NCI-H82 (cell line): ENCODE data around the gene UST.
"Not testable (repeated sequence)": the region's sequence is repeated elsewhere in the genome, so short reads cannot be mapped to it uniquely, and the experiment has no call there.

Experiments used
- DNase-seq: peaks from one replicate; lab custom pipeline; 2025; lab: John Stamatoyannopoulos, UW

The UST gene

GRCh38 chr6:148868901-148869300 lies 122.1 kb downstream of the UST start:
- DNase-seq, result no peak

DNA sequence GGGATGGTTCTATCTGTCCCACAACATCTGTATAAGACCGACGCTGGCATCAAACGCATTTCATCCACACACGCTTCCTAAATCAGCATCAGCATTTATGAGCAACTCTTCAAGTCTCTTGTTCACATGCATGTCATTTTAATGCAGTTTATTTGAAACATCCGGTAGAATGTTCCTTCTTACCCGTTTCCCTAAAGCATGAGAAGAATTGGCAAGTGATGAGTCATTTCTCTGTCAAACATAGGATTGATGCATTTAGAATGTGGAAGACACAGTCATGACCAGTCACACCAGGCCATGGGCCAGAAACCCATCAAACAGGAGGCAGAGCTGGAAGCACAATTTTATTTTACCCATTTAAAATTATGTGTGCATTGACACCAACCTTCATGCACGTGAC lies 122.8 kb downstream of the UST start:
- DNase-seq, result no peak

- DNase-seq, result no peak
Observed at GRCh38 chr6:148873154-148873553, 126.3 kb downstream of the UST start.

- DNase-seq, result no peak
Observed at GRCh38 chr6:148873868-148874267, 127.0 kb downstream of the UST start.

GRCh38 chr6:148874698-148875293 lies 128.0 kb downstream of the UST start:
- no peak for DNase-seq

DNA sequence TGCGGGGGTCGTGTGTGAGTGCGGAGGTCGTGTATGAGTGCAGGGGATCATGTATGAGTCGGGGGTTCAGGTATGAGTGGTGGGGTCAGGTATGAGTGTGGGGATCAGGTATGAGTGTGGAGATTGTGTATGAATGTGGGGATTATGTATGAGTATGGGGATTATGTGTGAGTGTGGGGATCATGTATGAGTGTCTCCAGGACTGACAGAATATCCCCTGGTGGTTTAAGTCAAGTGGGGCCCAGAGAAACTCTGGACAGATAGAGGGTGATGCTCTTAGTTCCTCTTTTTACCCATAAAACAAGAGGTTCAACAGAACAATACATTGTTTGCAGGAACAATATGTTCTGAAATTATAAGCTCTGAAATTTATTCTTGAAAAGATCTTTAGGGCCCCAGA lies 131.9 kb downstream of the UST start:
- DNase-seq, result no peak

- not testable (repeated sequence) for DNase-seq
Observed at GRCh38 chr6:148880742-148881141, 133.9 kb downstream of the UST start.

DNA sequence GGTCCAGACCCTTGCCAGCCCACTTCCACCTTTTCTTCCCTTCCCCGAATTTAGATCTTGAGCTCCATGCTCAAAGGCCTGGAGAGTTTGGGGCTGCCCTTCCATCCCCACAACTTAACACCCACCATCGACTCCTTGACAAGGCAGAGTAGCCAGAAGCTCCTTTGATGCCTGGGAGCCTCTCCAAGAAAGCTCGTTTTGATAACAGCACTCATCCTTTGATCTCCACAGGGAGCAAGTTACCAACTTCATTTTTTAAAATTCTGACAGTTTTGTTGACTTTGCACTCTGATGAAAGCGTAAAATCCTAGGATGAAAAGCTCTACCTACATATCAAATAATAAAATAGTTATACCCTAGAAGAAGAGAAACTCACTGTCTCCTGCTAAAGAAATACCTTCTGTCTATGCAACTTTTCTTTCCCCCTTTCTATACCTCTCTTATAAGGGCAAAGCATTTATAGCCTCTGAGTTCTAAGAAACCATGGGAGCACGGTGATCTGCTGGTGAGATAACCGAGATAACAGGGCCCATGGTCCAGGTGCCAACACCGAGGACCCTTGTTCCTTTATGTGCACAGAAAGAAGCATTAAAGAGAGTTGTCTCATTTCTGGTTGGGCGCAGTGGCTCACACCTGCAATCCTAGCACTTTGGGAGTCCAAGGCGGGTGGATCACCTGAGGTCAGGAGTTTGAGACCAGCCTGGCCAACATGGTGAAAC lies 134.9 kb downstream of the UST start:
- no peak for DNase-seq

GRCh38 chr6:148883270-148883669 lies 136.4 kb downstream of the UST start:
- DNase-seq, result no peak

DNA sequence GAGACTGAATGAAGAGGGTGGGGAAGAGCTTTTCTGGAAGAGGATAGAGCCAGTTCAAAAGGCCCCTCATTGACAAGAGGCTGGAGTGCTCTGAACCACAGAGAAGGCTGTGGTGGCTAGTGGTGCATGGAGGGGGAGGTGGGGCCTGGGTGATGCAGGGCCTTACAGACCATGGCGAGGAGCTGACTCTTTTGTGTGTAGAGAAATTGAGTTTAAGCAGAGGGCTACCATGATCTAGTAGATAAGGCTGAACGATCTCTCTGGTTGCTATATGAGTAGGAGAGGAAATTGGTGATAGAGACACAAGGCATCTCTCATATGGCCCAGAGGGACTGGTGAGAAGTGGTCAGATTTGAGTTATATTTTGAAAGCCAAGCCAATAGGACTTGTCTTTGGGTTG lies 137.6 kb downstream of the UST start:
- no peak for DNase-seq

GRCh38 chr6:148885136-148885865 lies 138.5 kb downstream of the UST start:
- no peak for DNase-seq

GRCh38 chr6:148885925-148886845 lies 139.4 kb downstream of the UST start:
- peak; percentile 38 for DNase-seq

DNA sequence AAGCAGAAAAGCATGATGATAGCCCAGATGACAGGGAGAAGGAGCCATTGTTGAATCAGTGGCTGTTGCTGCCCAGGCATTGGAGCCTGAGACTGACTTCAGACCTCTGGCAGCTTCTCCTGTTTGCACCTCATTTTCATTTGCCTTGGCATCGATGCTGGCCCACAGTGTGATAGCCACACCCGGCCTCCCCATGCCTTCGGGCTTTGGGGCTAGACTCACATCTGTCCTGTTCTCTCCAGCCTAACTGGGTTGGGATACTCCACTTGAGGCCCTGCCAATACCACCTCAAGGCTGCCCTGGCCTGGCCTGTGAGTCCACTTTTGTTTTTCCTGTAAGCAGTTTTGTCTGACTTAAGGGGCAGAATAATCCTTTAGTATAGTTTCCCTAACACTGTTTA lies 140.4 kb downstream of the UST start:
- DNase-seq, result no peak

DNA sequence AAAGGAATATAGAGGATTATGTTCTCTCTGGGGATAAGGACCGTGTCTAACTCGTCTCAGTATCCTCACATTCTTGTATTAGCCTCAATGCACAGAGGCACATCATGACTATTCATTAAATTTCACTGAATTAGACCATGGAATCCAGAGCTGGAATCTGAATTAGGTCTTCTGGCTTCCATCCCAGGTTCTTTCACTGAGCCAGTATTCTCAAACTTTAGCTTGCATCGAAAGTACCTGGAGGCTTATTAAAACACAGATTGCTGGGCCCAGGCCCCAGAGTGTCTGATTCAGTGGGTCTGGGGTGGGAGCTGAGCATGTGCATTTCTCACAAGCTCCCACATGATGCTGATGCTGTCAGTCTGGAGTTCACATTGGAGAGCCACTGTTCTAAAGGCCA lies 142.0 kb downstream of the UST start:
- no peak for DNase-seq

DNA sequence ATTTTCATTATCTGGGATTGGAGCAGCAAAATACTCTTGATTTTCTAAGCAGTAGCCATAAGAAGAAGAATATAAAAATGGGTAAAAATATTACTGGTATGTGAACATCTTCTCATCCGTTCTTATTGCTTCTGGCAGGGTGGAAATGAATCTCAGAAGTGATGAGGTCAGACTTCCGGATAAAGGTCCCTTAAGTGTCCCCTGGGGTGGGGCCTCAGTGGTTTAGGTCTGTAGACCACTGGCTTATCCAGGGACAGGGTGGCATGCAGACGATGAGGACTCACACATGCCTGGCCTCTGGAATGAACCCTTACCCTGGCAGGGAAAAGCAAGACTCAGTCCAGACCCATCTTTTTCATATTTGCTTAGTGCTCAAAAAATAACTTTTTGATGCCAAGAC lies 143.3 kb downstream of the UST start:
- no peak for DNase-seq

DNA sequence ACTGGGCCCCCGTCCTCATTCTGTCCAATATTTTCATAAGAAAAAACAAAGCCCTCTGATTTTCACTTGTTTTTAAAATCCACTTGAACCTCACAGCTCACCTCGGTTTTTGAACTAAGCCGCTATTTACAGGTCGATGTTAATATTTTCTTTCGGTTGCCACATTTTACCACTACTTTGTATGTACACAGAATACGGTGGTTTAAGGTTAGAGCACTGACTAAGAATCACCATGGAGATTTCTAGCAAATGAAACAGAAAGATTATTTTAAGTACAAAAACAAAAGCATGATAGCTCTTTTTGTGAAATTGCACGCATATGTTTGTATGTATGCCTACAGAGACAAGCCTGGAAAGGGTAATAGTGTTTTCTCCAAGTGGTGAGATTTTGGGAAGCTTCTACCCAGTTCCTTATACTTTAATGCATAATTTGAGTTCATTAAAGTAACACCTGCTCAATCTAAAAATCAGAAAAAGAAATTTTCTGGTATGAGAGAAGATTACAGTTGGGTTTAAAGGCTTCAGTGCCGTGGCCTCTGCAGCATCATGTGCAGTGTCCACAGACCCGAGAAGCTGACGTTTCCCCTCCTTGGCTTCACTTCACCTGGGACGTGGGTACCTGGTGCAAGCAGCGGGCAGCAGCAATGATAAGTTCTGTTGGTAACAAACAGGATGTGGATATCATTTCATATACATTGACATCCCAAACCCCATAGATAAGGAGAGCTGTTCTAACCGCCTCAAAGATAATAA lies 144.0 kb downstream of the UST start:
- DNase-seq, result no peak

GRCh38 chr6:148891405-148891783 lies 144.6 kb downstream of the UST start:
- DNase-seq, result no peak

DNA sequence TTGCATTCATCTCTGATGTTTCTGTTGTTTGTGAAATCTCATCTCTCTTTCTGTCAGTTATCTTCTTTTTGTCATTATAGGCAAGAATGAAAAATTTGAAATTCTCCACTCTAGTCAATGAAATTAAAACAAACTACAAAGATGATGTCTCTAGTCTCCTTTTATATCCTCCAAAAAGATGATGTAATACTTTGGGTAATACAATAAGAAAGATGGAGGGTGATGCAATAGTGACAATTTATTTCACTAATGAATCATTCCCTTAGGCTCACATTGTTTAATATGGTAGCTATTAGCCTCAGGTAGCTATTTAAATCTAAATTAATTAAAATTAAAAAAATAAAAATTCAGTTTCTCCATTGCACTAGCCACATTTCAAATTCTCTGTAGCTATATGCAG lies 145.4 kb downstream of the UST start:
- no peak for DNase-seq

- no peak for DNase-seq
Observed at GRCh38 chr6:148893073-148893472, 146.2 kb downstream of the UST start.

GRCh38 chr6:148893481-148893880 lies 146.7 kb downstream of the UST start:
- DNase-seq, result peak; percentile 50

GRCh38 chr6:148898376-148899014 lies 151.7 kb downstream of the UST start:
- peak; percentile 76 for DNase-seq
